HEK293 (cell line): ENCODE data around the gene SLC29A3.

Source experiments
- KLF16 ChIP-seq: fragments of 450-650 bp; formaldehyde crosslinking; IDR thresholded peaks from 2 replicates; pipeline ENCODE4 v1.5.1; 2017; ENCODE audit warnings: missing biosample characterization, missing genetic modification characterization
- ZEB2 ChIP-seq: fragments of 450-650 bp; formaldehyde crosslinking; IDR thresholded peaks from 2 replicates; pipeline ENCODE4 v1.5.1; 2016; ENCODE audit warnings: missing biosample characterization, missing genetic modification characterization
- ZNF138 ChIP-seq: fragments of 450-650 bp; formaldehyde crosslinking; IDR thresholded peaks from 2 replicates; pipeline ENCODE4 v1.5.1; 2016; ENCODE audit warnings: missing biosample characterization, missing genetic modification characterization, borderline replicate concordance
- ZNF274 ChIP-seq, 2 experiments: fragments of 200-500 bp in 1 of 2; fragments of 450-650 bp in 1 of 2; sonication (Bioruptor generic) in 1 of 2; formaldehyde crosslinking in 1 of 2; IDR thresholded peaks; 2 replicates each; pipeline versions ENCODE4 v1.5.1 to v1.6.1; 2014 to 2016; ENCODE audit warnings: borderline replicate concordance in 1 of 2, inconsistent platforms in 1 of 2, low read length in 1 of 2, missing biosample characterization in 1 of 2, missing genetic modification characterization in 1 of 2
- ZNF501 ChIP-seq: fragments of 450-650 bp; formaldehyde crosslinking; IDR thresholded peaks from 2 replicates; pipeline ENCODE4 v1.5.1; 2016; ENCODE audit warnings: missing biosample characterization, missing genetic modification characterization
- TF ChIP-seq, protein P1 (sequence below): fragments of 450-650 bp; formaldehyde crosslinking; IDR thresholded peaks from 2 replicates; pipeline ENCODE4 v1.5.1; 2016; ENCODE audit warnings: missing biosample characterization, missing genetic modification characterization

DNA sequence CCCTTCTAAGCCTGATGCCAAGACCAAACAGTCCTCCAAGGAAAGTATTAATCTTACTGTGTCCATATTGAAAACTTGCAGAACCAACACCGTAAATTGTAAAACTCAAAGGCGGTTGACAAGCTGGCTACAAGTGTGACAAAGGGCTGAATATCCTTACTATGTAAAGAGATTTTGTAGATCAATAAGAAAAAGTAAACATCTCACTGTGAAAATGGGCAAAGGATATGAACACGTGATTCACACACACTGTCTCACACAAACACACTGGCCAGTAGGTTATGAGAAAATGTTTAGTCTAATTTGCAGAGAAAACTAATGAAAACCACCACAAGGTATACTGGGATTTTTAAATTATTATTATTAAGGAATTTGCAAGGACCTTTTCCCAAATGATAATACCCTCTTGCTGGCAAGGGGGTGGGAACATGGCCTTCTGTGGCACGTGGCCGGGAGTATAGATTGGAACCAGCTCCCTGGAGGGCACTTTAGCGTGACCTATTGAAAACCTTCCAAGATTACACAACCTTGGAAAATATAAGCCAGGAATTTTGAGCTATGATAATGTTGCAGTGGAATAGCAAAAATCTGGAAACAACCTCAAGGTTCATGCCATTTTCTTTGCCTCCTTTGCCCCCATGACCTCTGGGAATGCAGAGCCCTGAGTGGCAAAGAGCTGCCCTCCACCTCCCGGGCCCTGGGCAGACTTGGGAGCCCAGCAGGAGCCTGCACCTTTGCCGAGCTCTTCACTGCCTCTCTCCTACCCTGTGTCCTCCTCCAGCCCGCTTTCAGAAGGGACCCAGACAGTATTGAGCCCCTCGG lies 26.2 kb upstream of the SLC29A3 start:
- TF ChIP-seq ZNF501 (tag by site-specific recombination): no peak
- TF ChIP-seq, protein P1, sequence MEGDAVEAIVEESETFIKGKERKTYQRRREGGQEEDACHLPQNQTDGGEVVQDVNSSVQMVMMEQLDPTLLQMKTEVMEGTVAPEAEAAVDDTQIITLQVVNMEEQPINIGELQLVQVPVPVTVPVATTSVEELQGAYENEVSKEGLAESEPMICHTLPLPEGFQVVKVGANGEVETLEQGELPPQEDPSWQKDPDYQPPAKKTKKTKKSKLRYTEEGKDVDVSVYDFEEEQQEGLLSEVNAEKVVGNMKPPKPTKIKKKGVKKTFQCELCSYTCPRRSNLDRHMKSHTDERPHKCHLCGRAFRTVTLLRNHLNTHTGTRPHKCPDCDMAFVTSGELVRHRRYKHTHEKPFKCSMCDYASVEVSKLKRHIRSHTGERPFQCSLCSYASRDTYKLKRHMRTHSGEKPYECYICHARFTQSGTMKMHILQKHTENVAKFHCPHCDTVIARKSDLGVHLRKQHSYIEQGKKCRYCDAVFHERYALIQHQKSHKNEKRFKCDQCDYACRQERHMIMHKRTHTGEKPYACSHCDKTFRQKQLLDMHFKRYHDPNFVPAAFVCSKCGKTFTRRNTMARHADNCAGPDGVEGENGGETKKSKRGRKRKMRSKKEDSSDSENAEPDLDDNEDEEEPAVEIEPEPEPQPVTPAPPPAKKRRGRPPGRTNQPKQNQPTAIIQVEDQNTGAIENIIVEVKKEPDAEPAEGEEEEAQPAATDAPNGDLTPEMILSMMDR (tag by site-specific recombination): no peak
- TF ChIP-seq ZEB2 (tag by site-specific recombination): no peak
- no peak for TF ChIP-seq ZNF138 (tag by site-specific recombination)
- no peak for TF ChIP-seq KLF16 (tag by site-specific recombination)
- no peak for TF ChIP-seq ZNF274 (IDR thresholded peaks at IDR 0.05; ENCODE audit: low read length)
- no peak for TF ChIP-seq ZNF274 (tag by site-specific recombination; IDR thresholded peaks at IDR 0.05; ENCODE audit: borderline replicate concordance)
